KMS-11 (cell line): ENCODE data around the gene MYORG.
A peak's percentile ranks its signal among the peaks of the same experiment; 100 is the strongest.

Source experiments
- H2AFZ ChIP-seq: fragments of 200-600 bp; sonication (generic); 2 replicates; pipeline ENCODE4 v1.6.1; 2016; ENCODE audit warnings: antibody characterized with exemption, mixed run types, low read depth
- H3K27ac ChIP-seq: fragments of 200-600 bp; sonication (generic); 2 replicates; pipeline ENCODE4 v1.6.1; 2016; ENCODE audit warnings: mild to moderate bottlenecking, mixed run types
- H3K27me3 ChIP-seq: fragments of 200-600 bp; sonication (generic); 2 replicates; pipeline ENCODE4 v1.6.1; 2017; ENCODE audit warnings: mild to moderate bottlenecking, low read depth, mixed run types, moderate library complexity; ENCODE audit not compliant: insufficient read depth
- H3K36me3 ChIP-seq: fragments of 200-600 bp; sonication (generic); 2 replicates; pipeline ENCODE4 v1.6.1; 2017; ENCODE audit warnings: mild to moderate bottlenecking, mixed run types; ENCODE audit not compliant: insufficient read depth
- H3K4me1 ChIP-seq: fragments of 200-600 bp; sonication (generic); 2 replicates; pipeline ENCODE4 v1.6.1; 2016; ENCODE audit warnings: mild to moderate bottlenecking, low read depth, mixed run types; ENCODE audit not compliant: poor library complexity, severe bottlenecking
- H3K4me2 ChIP-seq: fragments of 200-600 bp; sonication (generic); 2 replicates; pipeline ENCODE4 v1.7.0; 2016; ENCODE audit warnings: mild to moderate bottlenecking, mixed run types
- H3K4me3 ChIP-seq: fragments of 200-600 bp; sonication (generic); IDR thresholded peaks from 2 replicates; pipeline ENCODE4 v1.6.1; 2017; ENCODE audit warnings: low read depth, low read length, mixed read lengths; ENCODE audit not compliant: insufficient read depth
- H3K79me2 ChIP-seq: fragments of 200-600 bp; sonication (generic); 2 replicates; pipeline ENCODE4 v1.6.1; 2016; ENCODE audit warnings: low read depth, mixed run types; ENCODE audit not compliant: insufficient read depth
- H3K9ac ChIP-seq: fragments of 200-600 bp; sonication (generic); 2 replicates; pipeline ENCODE4 v1.6.1; 2016; ENCODE audit warnings: mild to moderate bottlenecking, mixed run types
- H4K20me1 ChIP-seq: fragments of 200-600 bp; sonication (generic); 2 replicates; pipeline ENCODE4 v1.6.1; 2016; ENCODE audit warnings: mild to moderate bottlenecking, mixed run types; ENCODE audit not compliant: insufficient read depth
- CTCF ChIP-seq: fragments of 200-600 bp; sonication (generic); conservative IDR thresholded peaks from 2 replicates; pipeline ENCODE4 v1.6.1; 2017; ENCODE audit warnings: low read depth, mild to moderate bottlenecking, antibody characterized with exemption, low read length, moderate library complexity, mixed read lengths

MYORG gene

DNA sequence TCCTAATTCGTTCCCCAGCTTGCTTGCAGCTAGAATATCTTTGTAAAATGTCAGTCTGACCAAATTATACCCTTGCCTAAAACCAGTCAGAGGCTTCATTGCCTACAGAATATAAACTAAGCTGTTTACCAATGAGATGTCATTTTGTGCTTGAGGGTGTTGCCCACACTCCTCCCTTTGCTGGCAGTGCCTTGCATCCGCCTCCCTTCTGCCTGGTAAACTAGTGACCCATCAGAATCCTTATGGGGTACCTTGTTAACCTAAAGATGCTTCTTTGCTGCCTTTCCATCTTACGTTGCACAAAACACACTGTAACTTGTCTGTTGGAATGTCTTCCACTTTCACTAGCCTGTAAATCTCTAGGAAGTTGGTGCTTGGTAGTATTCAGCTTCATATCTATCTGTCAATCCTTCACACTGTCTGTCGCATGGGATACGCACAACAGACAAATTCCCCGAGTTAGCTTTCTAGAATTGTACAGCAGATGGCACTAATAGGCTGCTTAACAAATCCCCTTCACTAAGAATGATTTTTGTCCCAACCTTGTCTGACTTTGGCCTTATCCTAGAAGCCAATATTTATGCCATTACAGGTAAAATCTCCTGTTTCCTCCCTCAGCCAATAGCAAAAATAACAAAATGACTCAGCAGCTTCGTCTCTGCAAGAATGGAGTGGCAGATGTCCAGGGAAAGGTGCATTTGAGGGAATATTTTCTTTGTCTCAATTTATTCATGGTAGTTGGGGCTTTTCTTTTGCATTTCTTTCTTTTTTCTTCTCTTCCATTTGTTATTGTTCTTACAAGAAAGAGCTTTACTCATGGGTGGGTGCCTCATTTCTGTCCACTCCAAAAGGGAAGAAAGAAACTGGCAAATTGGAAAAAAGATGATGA is 44.4 kb downstream of the MYORG start:
- Histone ChIP-seq H3K27ac (no peak overlapping the region), H4K20me1 (no peaks in the 10 kb centered on the region), H3K27me3 (no peaks in the 10 kb centered on the region), H3K36me3 (no peaks in the 10 kb centered on the region), H3K4me1 (peaks cover 11% of the 10 kb centered on the region), H3K9ac (no peak overlapping the region), H3K79me2 (peaks cover 5% of the 10 kb centered on the region; the same call in 1 of the 2 replicates), H3K4me2 (no peak overlapping the region), H2AFZ (no peak overlapping the region), H3K4me3 (no peak overlapping the region)
- TF ChIP-seq CTCF, result peak; percentile 32; the same call in 1 of the 2 replicates

GRCh38 chr9:34331196-34331595 is 45.5 kb downstream of the MYORG start:
- no peak for TF ChIP-seq CTCF
- Histone ChIP-seq H3K9ac (no peak overlapping the region), H3K27me3 (no peaks in the 10 kb centered on the region), H3K4me2 (no peak overlapping the region), H3K27ac (no peak overlapping the region), H3K4me3 (no peak overlapping the region), H3K36me3 (no peaks in the 10 kb centered on the region), H2AFZ (no peak overlapping the region), H3K4me1 (peaks cover 15% of the 10 kb centered on the region), H4K20me1 (no peaks in the 10 kb centered on the region), H3K79me2 (peaks cover 10% of the 10 kb centered on the region; the same call in 1 of the 2 replicates)

DNA sequence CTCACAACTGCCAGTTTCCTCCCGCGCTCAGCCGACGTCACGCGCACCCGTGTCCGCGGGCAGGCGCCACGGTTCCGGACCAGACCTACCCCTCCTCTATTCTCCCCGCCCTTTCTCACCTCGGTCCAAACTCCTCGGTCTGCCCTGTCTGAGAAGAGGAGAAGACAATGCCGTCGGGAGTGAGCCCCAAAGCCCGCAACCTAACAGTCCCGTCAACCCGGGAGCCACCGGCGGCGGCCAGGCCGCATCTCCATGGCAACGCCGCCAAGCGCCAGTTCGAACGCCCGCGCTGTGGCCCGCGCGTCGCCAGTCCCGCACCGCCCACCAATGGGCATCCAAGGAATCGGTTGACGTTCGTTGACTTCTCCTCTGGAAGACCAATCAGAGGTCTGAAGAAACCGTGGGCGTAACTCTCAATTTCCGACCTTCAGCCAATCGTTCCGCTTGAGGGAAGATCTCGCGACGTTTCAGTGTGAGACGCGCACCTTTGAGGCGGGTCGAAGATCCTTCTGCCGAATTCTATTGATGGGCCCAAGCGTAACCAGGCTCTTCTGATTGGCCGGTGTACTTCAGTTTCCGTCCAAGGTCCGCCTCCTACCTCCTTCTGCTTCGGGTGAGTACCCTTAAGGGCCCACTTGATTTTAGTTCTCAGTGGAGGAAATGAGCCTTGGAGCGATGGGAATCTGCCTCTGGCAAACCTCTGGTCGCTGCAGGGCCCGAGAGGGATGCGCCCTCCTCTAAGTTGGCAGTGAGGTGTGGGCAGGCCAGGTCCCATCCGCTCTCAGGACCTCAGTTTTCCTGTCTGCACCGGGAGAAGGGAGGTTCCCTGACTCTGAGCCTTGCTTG is 47.5 kb downstream of the MYORG start, which contains the start of the genes KIF24 and NUDT2:
Gene KIF24 (minus strand): TSS at position 282 of the 846 bp plus-strand sequence. CDS start 17,922 bp downstream, outside the sequence.
Gene NUDT2 (plus strand): TSS at position 583 of the 846 bp plus-strand sequence. CDS start 9,471 bp downstream, outside the sequence.
- Histone ChIP-seq H2AFZ (peak within 1 kb of the TSS; percentile 77), H3K27ac (peak within 1 kb of the TSS; percentile 77), H3K27me3 (no peaks in the 10 kb centered on the region), H4K20me1 (no peaks in the 10 kb centered on the region), H3K4me1 (peaks cover 15% of the 10 kb centered on the region), H3K79me2 (peaks cover 15% of the 10 kb centered on the region; the same call in 1 of the 2 replicates), H3K9ac (peak within 1 kb of the TSS; percentile 84), H3K4me3 (peak within 1 kb of the TSS; percentile 31), H3K4me2 (peak within 1 kb of the TSS; percentile 67), H3K36me3 (no peaks in the 10 kb centered on the region)
- no peak for TF ChIP-seq CTCF

DNA sequence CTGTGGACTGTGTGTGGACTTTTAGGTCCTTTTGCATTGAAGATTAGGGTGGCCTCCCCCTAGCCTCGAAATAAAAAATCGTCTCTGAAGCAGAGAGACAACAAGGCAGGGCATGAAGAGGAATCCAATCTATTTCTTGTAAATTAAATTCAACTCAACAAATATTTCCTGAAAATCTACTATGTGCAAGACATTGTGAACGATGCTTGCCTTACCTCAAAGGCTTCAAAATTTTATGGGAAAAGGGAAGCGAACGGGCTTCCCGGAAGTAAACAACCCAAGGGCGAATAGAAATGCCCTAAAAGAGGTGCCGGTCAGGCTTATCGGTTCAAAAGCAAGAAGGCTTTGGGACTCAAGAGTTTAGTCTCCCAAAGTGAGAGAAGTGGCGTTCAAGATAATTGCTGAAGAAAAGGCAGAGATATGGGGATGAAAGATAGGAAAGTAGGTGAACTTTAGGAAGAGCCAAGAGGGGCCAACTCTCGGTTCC is 48.2 kb downstream of the MYORG start:
- no peak for TF ChIP-seq CTCF
- Histone ChIP-seq H3K4me1 (peaks cover 15% of the 10 kb centered on the region), H2AFZ (peak overlapping the region; percentile 77), H3K79me2 (peaks cover 22% of the 10 kb centered on the region; the same call in 1 of the 2 replicates), H3K27me3 (no peaks in the 10 kb centered on the region), H3K4me2 (peak overlapping the region; percentile 66), H3K4me3 (no peak overlapping the region), H4K20me1 (no peaks in the 10 kb centered on the region), H3K9ac (peak overlapping the region; percentile 84), H3K36me3 (no peaks in the 10 kb centered on the region), H3K27ac (peak overlapping the region; percentile 77)
